Lung (tissue), 10 donors: Measurements from ENCODE around the gene RUBCN. TPM values are rescaled to one million over a fixed set of nuclear protein-coding genes. Genes with fewer than 3 reads are reported as not detected.
"Not testable (repeated sequence)": the region's sequence is repeated elsewhere in the genome, so short reads cannot be mapped to it uniquely, and the experiment has no call there.

Experiments
- ATAC-seq: fragments of 200-7000 bp; cut with Tn5 transposase; one replicate; pipeline ENCODE4 v1.9.1; 2020; ENCODE audit warnings: moderate number of reproducible peaks; ENCODE audit not compliant: insufficient read depth, low FRiP score
- DNase-seq, 3 donors: peaks; one replicate each; pipeline ENCODE4 v3.0.0-alpha.2; 2013 to 2017
- H3K27ac ChIP-seq, 2 donors: one replicate each; pipeline ENCODE4 v1.5.1; 2013; ENCODE audit warnings: mild to moderate bottlenecking in 2 of 2, moderate library complexity in 2 of 2, control low read depth in 1 of 2, inconsistent platforms in 1 of 2, low read depth in 1 of 2, low read length in 1 of 2
- H3K27me3 ChIP-seq, 3 donors: one replicate each; pipeline ENCODE4 v1.5.1; 2013; ENCODE audit warnings: low read length in 2 of 3; ENCODE audit not compliant: control insufficient read depth in 3 of 3, insufficient read depth in 3 of 3
- H3K36me3 ChIP-seq, 4 donors: one replicate each; pipeline ENCODE4 v1.5.1; 2013; ENCODE audit warnings: low read length in 4 of 4, mild to moderate bottlenecking in 1 of 4, moderate library complexity in 1 of 4; ENCODE audit not compliant: control insufficient read depth in 4 of 4, insufficient read depth in 4 of 4
- H3K4me1 ChIP-seq, 5 donors: one replicate each; pipeline ENCODE4 v1.5.1; 2013; ENCODE audit warnings: low read length in 5 of 5, mild to moderate bottlenecking in 2 of 5, moderate library complexity in 1 of 5; ENCODE audit not compliant: control insufficient read depth in 5 of 5, insufficient read depth in 5 of 5
- H3K4me3 ChIP-seq: one replicate; pipeline ENCODE4 v1.5.1; 2013; ENCODE audit warnings: mild to moderate bottlenecking, control low read depth, moderate library complexity
- H3K9ac ChIP-seq, 2 donors: one replicate each; pipeline ENCODE4 v1.5.1; 2013; ENCODE audit warnings: low read length in 2 of 2, control low read depth in 1 of 2; ENCODE audit not compliant: insufficient read depth in 1 of 2
- H3K9me3 ChIP-seq, 4 donors: one replicate each; pipeline ENCODE4 v1.5.1; 2013; ENCODE audit warnings: low read length in 3 of 4, mild to moderate bottlenecking in 1 of 4, moderate library complexity in 1 of 4; ENCODE audit not compliant: control insufficient read depth in 4 of 4, insufficient read depth in 3 of 4
- WGBS, 2 donors: extraction: QIAGEN DNeasy Blood & Tissue Kit; methylation state at CpG; one replicate each; pipeline ENCODE4 v1.1.7; 2013; 5-methylcytosine and 5-hydroxymethylcytosine counted together
- polyA plus RNA-seq, 2 donors: library from polyadenylated mRNA; stranded (reverse); fragments of 200-250 nt; gene quantifications; one replicate each; pipeline ENCODE4 v1.2.1, GENCODE V29; 2013
- total RNA-seq, 2 donors: library from RNA; depleted of rRNA in 1 of 2; stranded (reverse); fragments of >200 nt in 1 of 2; gene quantifications; one replicate each; pipeline ENCODE4 v1.2.1, GENCODE V29; 2014 to 2021
- donor health status: Bipolar disorder and iron deficiency.
- donor health status: healthy.
- donor health status: DM: yes; HTN: yes; CAD: no.

RUBCN gene
- total and polyA plus RNA-seq, 4 donors, result 11.9 to 34.1 (median 16.3) TPM

DNA sequence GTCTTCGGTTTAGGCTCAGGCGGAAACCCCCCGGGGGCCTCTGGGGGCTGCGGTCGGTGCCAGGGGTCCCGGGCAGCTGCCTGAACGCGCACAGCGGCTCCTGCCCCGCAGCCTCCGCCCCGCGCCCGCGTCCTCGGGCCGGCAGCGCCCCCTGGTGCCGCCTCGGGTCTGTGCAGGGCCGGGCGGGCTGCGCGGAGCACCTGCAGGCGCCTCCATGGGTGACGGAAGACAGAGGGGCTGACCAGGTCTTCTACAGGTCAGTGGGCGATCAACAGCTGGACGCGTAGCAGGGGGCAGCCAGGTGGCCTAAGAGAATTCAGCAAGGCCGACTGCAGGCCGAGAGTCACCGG, 71.6 kb downstream of the RUBCN start:
- not testable (repeated sequence) for H3K4me3 ChIP-seq, H3K27me3 ChIP-seq, H3K4me1 ChIP-seq, H3K9ac ChIP-seq, H3K9me3 ChIP-seq, H3K36me3 ChIP-seq, H3K27ac ChIP-seq, DNase-seq
- WGBS, 2 donors, result 1 to 3% methylated on average over 3 to 5 of the region's 32 CpGs
- peak; percentile 92 for ATAC-seq

- not testable (repeated sequence) for H3K36me3 ChIP-seq, H3K4me3 ChIP-seq, H3K27ac ChIP-seq, H3K4me1 ChIP-seq, H3K9ac ChIP-seq, DNase-seq, H3K9me3 ChIP-seq, H3K27me3 ChIP-seq
- WGBS, 2 donors, result 3 to 5% methylated on average over 23 to 26 of the region's 29 CpGs
- ATAC-seq, result peak; percentile 28
Observed at GRCh38 chr3:197664414-197665141, 72.1 kb downstream of the RUBCN start.

- not testable (repeated sequence) for H3K36me3 ChIP-seq, H3K9me3 ChIP-seq, H3K27me3 ChIP-seq, H3K9ac ChIP-seq, H3K4me3 ChIP-seq, ATAC-seq, DNase-seq, H3K4me1 ChIP-seq, H3K27ac ChIP-seq
- WGBS, 2 donors, result 90 to 92% methylated on average over 18 to 19 of the region's 25 CpGs
Observed at GRCh38 chr3:197663367-197664140, 73.2 kb downstream of the RUBCN start.

GRCh38 chr3:197662352-197662751, 74.4 kb downstream of the RUBCN start:
- WGBS, 2 donors, result 77% methylated on average over 6 of the region's 6 CpGs

DNA sequence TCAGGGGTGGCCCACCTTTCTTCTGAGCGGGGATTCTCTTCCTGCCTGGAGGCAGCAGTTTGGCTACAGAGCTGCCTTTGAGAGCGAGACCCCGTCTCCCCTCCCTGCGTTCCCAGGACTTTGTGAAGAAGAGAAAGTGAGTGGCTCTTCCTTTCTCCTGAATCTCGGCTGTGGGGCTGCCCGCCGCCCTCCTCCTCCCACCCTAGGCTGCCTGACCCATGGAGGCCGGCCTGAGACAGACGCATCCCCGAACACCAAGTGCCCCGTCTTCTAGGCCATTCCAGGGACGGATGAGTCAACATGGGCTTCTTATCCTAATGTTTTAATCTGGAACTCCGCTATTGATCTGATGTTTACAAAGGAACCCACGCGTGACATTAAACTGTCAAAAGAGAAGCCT, 74.8 kb downstream of the RUBCN start:
- H3K4me1 ChIP-seq, H3K27me3 ChIP-seq, H3K9me3 ChIP-seq, H3K4me3 ChIP-seq, DNase-seq, H3K9ac ChIP-seq, H3K36me3 ChIP-seq, ATAC-seq, H3K27ac ChIP-seq: not testable (repeated sequence)
- 83 to 85% methylated on average over 15 of the region's 15 CpGs for WGBS, 2 donors

More at GRCh38 chr3:197662352-197662751, 74.4 kb downstream of the RUBCN start:
- H3K4me3 ChIP-seq, H3K9me3 ChIP-seq, H3K4me1 ChIP-seq, H3K27me3 ChIP-seq, DNase-seq, H3K9ac ChIP-seq, H3K27ac ChIP-seq, ATAC-seq, H3K36me3 ChIP-seq: not testable (repeated sequence)

DNA sequence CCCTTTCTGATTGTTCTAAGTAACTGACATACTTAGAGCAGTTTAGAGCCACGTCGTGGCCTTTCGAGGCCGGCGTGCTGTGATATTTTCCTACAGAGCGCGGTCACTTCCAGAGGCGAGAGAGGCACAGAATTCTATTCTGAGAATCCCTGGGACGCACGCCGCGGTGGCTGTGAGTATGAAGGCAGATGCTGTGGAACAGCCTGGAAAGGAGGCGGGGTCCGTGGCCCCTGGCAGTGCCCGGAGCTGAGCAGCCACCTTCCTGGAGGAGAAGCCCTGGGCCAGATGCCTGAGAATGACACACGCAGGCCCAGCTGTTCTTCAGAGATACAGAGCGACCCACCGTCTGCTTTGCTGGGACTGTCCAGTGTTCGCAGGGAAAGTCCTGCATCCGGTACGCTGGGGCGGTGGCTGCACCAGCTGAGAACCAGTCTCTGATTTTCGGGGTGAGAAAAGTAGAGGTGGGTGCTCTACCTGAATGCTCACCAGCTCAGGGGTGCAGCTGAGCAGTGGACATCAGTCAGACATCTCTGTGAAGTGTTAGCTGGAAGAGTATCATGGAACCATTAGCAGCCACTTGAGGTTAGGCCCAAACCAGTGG, 75.4 kb downstream of the RUBCN start:
- DNase-seq, H3K4me3 ChIP-seq, ATAC-seq, H3K27ac ChIP-seq, H3K27me3 ChIP-seq, H3K9ac ChIP-seq, H3K9me3 ChIP-seq, H3K36me3 ChIP-seq, H3K4me1 ChIP-seq: not testable (repeated sequence)
- 90 to 91% methylated on average over 23 of the region's 23 CpGs for WGBS, 2 donors

- H3K36me3 ChIP-seq, H3K9me3 ChIP-seq, H3K9ac ChIP-seq, H3K4me3 ChIP-seq, H3K27me3 ChIP-seq, H3K27ac ChIP-seq, H3K4me1 ChIP-seq, ATAC-seq, DNase-seq: not testable (repeated sequence)
- WGBS, 2 donors, result 86 to 91% methylated on average over 14 to 15 of the region's 16 CpGs
Observed at GRCh38 chr3:197659701-197660100, 77.0 kb downstream of the RUBCN start.

GRCh38 chr3:197659144-197659543, 77.6 kb downstream of the RUBCN start:
- H3K27me3 ChIP-seq, H3K4me1 ChIP-seq, ATAC-seq, H3K9ac ChIP-seq, H3K9me3 ChIP-seq, H3K27ac ChIP-seq, H3K4me3 ChIP-seq, DNase-seq, H3K36me3 ChIP-seq: not testable (repeated sequence)
- 58 to 88% methylated on average over 5 to 9 of the region's 10 CpGs for WGBS, 2 donors
